DND-41 (cell line): ENCODE measurements around the gene AGAP1.

Experiments used
- EZH2 ChIP-seq: IDR thresholded peaks from 3 replicates; pipeline ENCODE4 v1.6.1; 2012; ENCODE audit warnings: borderline replicate concordance, low read depth, mild to moderate bottlenecking, moderate library complexity, low read length, inconsistent platforms; ENCODE audit not compliant: severe bottlenecking
- TF ChIP-seq, protein P1 (sequence below): IDR thresholded peaks from 2 replicates; pipeline ENCODE4 v1.5.1; 2012; ENCODE audit warnings: borderline replicate concordance, low read length, moderate library complexity, mild to moderate bottlenecking; ENCODE audit not compliant: poor library complexity, severe bottlenecking; ENCODE audit errors: extremely low read depth

DNA sequence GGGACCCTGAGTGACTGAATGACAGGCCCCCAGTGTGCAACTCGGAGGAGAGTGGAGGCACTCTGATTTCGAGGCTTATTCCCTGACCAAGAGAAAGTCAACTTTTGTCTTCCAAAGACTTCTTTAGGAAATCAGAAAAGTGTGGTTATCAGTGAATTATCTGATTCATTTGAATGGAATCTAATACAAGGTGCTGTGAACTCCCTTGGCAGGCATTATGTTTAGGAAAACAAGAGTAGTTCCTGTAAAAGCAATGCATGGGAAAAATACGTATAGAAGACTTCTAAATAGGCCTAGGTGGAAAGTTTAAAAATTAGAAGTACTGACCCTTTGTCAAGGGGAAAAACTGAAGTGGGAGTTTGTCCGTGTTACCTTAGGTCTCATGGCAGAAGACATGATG lies 404.9 kb downstream of the AGAP1 start:
- no peak for TF ChIP-seq EZH2
- TF ChIP-seq, protein P1, sequence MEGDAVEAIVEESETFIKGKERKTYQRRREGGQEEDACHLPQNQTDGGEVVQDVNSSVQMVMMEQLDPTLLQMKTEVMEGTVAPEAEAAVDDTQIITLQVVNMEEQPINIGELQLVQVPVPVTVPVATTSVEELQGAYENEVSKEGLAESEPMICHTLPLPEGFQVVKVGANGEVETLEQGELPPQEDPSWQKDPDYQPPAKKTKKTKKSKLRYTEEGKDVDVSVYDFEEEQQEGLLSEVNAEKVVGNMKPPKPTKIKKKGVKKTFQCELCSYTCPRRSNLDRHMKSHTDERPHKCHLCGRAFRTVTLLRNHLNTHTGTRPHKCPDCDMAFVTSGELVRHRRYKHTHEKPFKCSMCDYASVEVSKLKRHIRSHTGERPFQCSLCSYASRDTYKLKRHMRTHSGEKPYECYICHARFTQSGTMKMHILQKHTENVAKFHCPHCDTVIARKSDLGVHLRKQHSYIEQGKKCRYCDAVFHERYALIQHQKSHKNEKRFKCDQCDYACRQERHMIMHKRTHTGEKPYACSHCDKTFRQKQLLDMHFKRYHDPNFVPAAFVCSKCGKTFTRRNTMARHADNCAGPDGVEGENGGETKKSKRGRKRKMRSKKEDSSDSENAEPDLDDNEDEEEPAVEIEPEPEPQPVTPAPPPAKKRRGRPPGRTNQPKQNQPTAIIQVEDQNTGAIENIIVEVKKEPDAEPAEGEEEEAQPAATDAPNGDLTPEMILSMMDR, result no peak
